GM12865 (cell line): Measurements from ENCODE around the gene HECTD2.

Source experiments
- DNase-seq: peaks from one replicate; pipeline ENCODE4 v3.0.0; 2010; ENCODE audit warnings: low read depth
- H3K4me3 ChIP-seq: 2 replicates; pipeline ENCODE4 v1.5.1; 2011; ENCODE audit warnings: mild to moderate bottlenecking, low read depth, low read length, control low read depth
- CTCF ChIP-seq: IDR thresholded peaks from 2 replicates; pipeline ENCODE4 v1.5.1; 2011; ENCODE audit warnings: low read length, control low read depth, low read depth, inconsistent platforms; ENCODE audit not compliant: insufficient read depth; ENCODE audit errors: missing control alignments

HECTD2 gene

GRCh38 chr10:91549262-91549661 is 139.1 kb downstream of the HECTD2 start:
- no peak for TF ChIP-seq CTCF
- H3K4me3 ChIP-seq = no peak overlapping the region

GRCh38 chr10:91550021-91550420 is 139.9 kb downstream of the HECTD2 start:
- no peak for TF ChIP-seq CTCF

More at GRCh38 chr10:91549262-91549661, 139.1 kb downstream of the HECTD2 start:
- DNase-seq = no peak

GRCh38 chr10:91551856-91552255 is 141.7 kb downstream of the HECTD2 start:
- H3K4me3 ChIP-seq = no peak overlapping the region
- DNase-seq = peak; percentile 14
- TF ChIP-seq CTCF = peak; percentile 20

More at GRCh38 chr10:91550021-91550420, 139.9 kb downstream of the HECTD2 start:
- H3K4me3 ChIP-seq = no peak overlapping the region
- DNase-seq = no peak

- no peak overlapping the region for H3K4me3 ChIP-seq
- no peak for TF ChIP-seq CTCF
- no peak for DNase-seq
Observed at GRCh38 chr10:91552274-91553095, 142.3 kb downstream of the HECTD2 start.

- no peak overlapping the region for H3K4me3 ChIP-seq
- no peak for DNase-seq
- no peak for TF ChIP-seq CTCF
Observed at GRCh38 chr10:91555455-91555854, 145.3 kb downstream of the HECTD2 start.

- no peak overlapping the region for H3K4me3 ChIP-seq
- no peak for TF ChIP-seq CTCF
- DNase-seq = no peak
Observed at GRCh38 chr10:91556691-91557566, 146.8 kb downstream of the HECTD2 start.
